Measurements from ENCODE around the gene FMN1. TPM values are rescaled to one million over a fixed set of nuclear protein-coding genes. Genes with fewer than 3 reads are reported as not detected.

Gene FMN1
- polyA plus RNA-seq, 1 donor from 2014 or later, result 0.40 TPM

- no peaks in the 10 kb centered on the region for H3K9me3 ChIP-seq (ENCODE audit: low read length)
- H3K9me2 ChIP-seq (ENCODE audit: insufficient read depth, low read length), result no peaks in the 10 kb centered on the region
- H3K4me3 ChIP-seq (ENCODE audit: low read length), result no peak overlapping the region
- no peaks in the 10 kb centered on the region for H3K36me3 ChIP-seq (ENCODE audit: insufficient read depth, low read length)
- H3K79me2 ChIP-seq (replicated peaks; ENCODE audit: insufficient read depth, low read length), result no peaks in the 10 kb centered on the region
- H3K9ac ChIP-seq (ENCODE audit: low read length), result no peak overlapping the region
- TF ChIP-seq TAF1 (IDR thresholded peaks at IDR 0.05; ENCODE audit: low read depth), result no peak
- no peak for TF ChIP-seq REST (IDR thresholded peaks at IDR 0.05; ENCODE audit: borderline replicate concordance)
- TF ChIP-seq SMC3 (conservative IDR thresholded peaks at IDR 0.05; ENCODE audit: poor library complexity), result no peak
- TF ChIP-seq MXI1 (conservative IDR thresholded peaks at IDR 0.05; ENCODE audit: poor library complexity, severe bottlenecking), result no peak
- TF ChIP-seq, protein P1, sequence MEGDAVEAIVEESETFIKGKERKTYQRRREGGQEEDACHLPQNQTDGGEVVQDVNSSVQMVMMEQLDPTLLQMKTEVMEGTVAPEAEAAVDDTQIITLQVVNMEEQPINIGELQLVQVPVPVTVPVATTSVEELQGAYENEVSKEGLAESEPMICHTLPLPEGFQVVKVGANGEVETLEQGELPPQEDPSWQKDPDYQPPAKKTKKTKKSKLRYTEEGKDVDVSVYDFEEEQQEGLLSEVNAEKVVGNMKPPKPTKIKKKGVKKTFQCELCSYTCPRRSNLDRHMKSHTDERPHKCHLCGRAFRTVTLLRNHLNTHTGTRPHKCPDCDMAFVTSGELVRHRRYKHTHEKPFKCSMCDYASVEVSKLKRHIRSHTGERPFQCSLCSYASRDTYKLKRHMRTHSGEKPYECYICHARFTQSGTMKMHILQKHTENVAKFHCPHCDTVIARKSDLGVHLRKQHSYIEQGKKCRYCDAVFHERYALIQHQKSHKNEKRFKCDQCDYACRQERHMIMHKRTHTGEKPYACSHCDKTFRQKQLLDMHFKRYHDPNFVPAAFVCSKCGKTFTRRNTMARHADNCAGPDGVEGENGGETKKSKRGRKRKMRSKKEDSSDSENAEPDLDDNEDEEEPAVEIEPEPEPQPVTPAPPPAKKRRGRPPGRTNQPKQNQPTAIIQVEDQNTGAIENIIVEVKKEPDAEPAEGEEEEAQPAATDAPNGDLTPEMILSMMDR (IDR thresholded peaks at IDR 0.05; ENCODE audit: poor library complexity, severe bottlenecking), result no peak
- TF ChIP-seq RAD21 (conservative IDR thresholded peaks at IDR 0.05), result no peak
- TF ChIP-seq EZH2 (IDR thresholded peaks at IDR 0.05; ENCODE audit: borderline replicate concordance, insufficient read depth, low read length, poor library complexity, severe bottlenecking), result no peak
- no peak for TF ChIP-seq EP300 (conservative IDR thresholded peaks at IDR 0.05; ENCODE audit: poor library complexity, severe bottlenecking)
- no peak for TF ChIP-seq POLR2AphosphoS5 (IDR thresholded peaks at IDR 0.05)
- H2AFZ ChIP-seq (ENCODE audit: low read depth, low read length), result no peak overlapping the region
- no peaks in the 10 kb centered on the region for H4K20me1 ChIP-seq (ENCODE audit: insufficient read depth)
- H3K27me3 ChIP-seq (ENCODE audit: insufficient read depth, low read depth, low read length), result no peaks in the 10 kb centered on the region
- H3F3A ChIP-seq (ENCODE audit: insufficient read depth, low read length, poor library complexity, severe bottlenecking), result no peaks in the 10 kb centered on the region
- H3K4me2 ChIP-seq (ENCODE audit: low read length), result no peak overlapping the region
- no peak overlapping the region for H3K27ac ChIP-seq (ENCODE audit: low read length)
Observed at GRCh38 chr15:32893421-32893820, 301.1 kb downstream of the FMN1 start.

DNA sequence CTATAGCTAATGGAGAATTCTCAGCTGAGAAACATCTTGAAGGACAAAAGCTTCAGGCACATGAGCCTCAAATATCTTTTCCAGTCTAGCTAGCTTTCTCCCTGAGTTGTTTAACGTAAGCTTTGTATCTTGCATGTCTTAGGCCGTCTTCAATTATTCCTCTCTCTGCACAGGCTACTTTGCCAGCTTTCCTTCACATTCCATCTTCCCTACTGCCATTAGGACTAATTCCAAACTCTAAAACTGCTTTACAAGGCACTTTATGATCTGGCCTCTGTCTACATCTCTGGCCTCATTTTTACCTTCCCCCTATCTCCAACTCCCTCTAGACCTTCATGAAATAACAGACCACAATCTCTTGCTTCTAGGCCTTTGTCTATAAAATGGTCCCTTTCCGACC, 305.3 kb downstream of the FMN1 start:
- Histone ChIP-seq H3K9ac (ENCODE audit: low read length) (no peak overlapping the region), H3K36me3 (ENCODE audit: insufficient read depth, low read length) (no peaks in the 10 kb centered on the region), H3K9me3 (ENCODE audit: low read length) (no peaks in the 10 kb centered on the region), H3K9me2 (ENCODE audit: insufficient read depth, low read length) (no peaks in the 10 kb centered on the region), H3K27ac (ENCODE audit: low read length) (no peak overlapping the region), H3F3A (ENCODE audit: insufficient read depth, low read length, poor library complexity, severe bottlenecking) (no peaks in the 10 kb centered on the region), H4K20me1 (ENCODE audit: insufficient read depth) (no peaks in the 10 kb centered on the region), H2AFZ (ENCODE audit: low read depth, low read length) (no peak overlapping the region), H3K4me2 (ENCODE audit: low read length) (no peak overlapping the region), H3K27me3 (ENCODE audit: insufficient read depth, low read depth, low read length) (no peaks in the 10 kb centered on the region), H3K4me3 (ENCODE audit: low read length) (no peak overlapping the region), H3K79me2 (replicated peaks; ENCODE audit: insufficient read depth, low read length) (no peaks in the 10 kb centered on the region)
- TF ChIP-seq SMC3 (conservative IDR thresholded peaks at IDR 0.05; ENCODE audit: poor library complexity) (no peak), POLR2AphosphoS5 (IDR thresholded peaks at IDR 0.05) (no peak), TAF1 (IDR thresholded peaks at IDR 0.05; ENCODE audit: low read depth) (no peak), REST (IDR thresholded peaks at IDR 0.05; ENCODE audit: borderline replicate concordance) (no peak), RAD21 (conservative IDR thresholded peaks at IDR 0.05) (no peak), EP300 (conservative IDR thresholded peaks at IDR 0.05; ENCODE audit: poor library complexity, severe bottlenecking) (no peak), EZH2 (IDR thresholded peaks at IDR 0.05; ENCODE audit: borderline replicate concordance, insufficient read depth, low read length, poor library complexity, severe bottlenecking) (no peak), MXI1 (conservative IDR thresholded peaks at IDR 0.05; ENCODE audit: poor library complexity, severe bottlenecking) (no peak)
- TF ChIP-seq, protein P1 (IDR thresholded peaks at IDR 0.05; ENCODE audit: poor library complexity, severe bottlenecking), result no peak
